VCaP (cell line): ENCODE data around the gene AJM1.
"Not testable (repeated sequence)": the region's sequence is repeated elsewhere in the genome, so short reads cannot be mapped to it uniquely, and the experiment has no call there.

Experiments used
- H3K27ac ChIP-seq: fragments of 450-650 bp; 2 replicates; pipeline ENCODE4 v1.5.1; 2017
- TF ChIP-seq, protein P1 (sequence below): fragments of 450-650 bp; conservative IDR thresholded peaks from 2 replicates; pipeline ENCODE4 v1.5.1; 2017; ENCODE audit warnings: mild to moderate bottlenecking, moderate library complexity

AJM1 gene

DNA sequence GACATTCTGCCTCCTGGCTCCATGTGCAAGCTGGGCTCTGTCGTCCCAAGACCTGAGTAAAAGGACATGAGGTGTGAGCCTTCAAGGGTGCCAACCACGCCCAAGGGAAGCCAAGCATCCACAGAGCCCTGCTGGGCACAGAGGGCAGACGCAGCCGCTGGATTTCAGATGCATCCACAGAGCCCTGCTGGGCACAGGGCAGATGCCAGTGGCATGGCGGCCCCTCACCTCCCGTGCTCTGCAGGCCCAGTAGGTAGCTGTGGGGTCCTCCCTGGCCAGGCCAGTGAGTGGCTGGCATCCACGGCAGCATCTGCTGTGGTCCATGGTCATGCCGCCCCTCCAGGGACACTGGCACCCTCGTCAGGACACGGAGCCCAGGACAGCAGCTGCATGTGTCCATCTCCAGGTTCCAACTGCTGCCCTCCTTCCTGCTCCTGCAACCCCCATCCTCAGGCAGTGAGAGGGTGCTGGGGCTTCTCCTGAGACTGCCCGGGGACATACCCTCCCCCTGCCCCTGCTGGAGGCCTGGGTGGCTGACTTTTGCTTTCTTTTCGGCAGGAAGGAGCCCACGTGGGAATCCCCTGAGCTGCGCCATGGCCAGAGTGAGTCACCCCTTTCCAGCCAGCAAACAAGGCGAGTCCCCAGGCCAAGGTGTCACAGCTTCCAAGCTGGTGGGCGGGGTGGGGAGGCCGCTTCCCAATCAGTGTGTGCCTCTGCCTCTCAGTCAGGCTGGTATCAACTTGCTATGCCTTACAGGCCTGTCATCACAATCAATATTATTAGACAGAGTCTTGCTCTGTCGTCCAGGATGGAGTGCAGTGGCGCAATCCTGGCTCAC, 40.0 kb downstream of the AJM1 start:
- no peak overlapping the region for H3K27ac ChIP-seq
- TF ChIP-seq, protein P1, sequence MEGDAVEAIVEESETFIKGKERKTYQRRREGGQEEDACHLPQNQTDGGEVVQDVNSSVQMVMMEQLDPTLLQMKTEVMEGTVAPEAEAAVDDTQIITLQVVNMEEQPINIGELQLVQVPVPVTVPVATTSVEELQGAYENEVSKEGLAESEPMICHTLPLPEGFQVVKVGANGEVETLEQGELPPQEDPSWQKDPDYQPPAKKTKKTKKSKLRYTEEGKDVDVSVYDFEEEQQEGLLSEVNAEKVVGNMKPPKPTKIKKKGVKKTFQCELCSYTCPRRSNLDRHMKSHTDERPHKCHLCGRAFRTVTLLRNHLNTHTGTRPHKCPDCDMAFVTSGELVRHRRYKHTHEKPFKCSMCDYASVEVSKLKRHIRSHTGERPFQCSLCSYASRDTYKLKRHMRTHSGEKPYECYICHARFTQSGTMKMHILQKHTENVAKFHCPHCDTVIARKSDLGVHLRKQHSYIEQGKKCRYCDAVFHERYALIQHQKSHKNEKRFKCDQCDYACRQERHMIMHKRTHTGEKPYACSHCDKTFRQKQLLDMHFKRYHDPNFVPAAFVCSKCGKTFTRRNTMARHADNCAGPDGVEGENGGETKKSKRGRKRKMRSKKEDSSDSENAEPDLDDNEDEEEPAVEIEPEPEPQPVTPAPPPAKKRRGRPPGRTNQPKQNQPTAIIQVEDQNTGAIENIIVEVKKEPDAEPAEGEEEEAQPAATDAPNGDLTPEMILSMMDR, result no peak

DNA sequence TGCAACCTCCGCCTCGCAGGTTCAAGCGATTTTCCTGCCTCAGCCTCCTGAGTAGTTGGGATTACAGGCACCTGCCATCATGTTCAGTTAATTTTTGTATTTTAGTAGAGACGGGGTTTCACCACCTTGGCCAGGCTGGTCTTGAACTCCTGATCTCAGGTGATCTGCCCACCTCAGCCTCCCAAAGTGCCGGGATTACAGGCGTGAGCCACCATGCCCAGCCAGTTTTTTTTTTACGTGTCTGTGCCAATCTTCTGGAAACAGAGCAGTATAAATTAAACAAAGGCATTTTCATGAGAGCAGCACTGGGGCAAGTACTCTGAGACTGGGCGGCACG, 40.6 kb downstream of the AJM1 start:
- not testable (repeated sequence) for H3K27ac ChIP-seq

DNA sequence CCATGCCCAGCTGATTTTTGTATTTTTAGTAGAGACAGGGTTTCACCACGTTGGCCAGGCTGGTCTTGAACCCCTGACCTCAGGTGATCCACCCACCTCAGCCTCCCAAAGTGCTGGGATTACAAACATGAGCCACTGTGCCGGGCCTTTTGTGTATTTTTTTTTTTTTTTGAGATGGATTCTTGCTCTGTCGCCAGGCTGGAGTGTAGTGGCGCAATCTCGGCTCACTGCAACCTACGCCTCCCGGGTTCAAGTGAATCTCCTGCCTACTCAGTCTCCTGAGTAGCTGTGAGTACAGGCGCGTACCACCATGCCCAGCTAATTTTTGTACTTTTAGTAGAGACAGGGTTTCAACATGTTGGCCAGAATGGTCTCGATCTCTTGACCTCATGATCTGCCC, 41.4 kb downstream of the AJM1 start:
- not testable (repeated sequence) for H3K27ac ChIP-seq

DNA sequence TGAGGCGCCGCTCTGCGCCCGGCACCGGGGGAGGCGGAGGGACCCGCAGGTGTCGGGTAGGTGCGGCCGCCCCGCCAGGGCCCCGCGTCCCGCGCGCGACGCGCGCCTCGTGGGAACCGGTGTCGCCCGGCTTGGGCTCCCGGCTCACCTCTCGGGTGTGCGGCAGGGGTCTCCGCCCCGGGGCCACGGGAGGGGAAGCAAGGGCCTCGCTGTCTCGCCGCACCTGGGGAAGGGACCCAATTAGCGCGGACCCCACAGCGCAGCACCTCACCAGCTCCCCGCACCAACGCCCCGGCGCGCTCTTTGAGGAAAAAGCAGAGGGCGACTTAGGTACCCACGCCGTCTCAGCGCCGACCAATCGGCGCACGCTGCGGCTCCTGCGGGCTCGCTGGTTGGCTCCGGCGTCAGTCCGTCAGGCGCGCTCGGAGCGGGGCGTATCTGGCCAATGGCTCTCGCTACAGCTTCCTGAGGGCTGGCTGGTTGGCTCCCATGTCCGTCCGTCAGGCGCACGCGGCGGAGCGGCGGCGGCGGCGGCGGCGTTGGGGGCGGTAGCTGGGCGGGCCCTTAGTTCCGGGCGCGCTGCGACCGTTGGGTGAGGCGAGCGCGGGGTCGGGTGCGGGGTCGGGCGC, 43.8 kb downstream of the AJM1 start, which contains the start of gene TRAF2:
TSS of gene TRAF2 (plus strand) at position 567 of the 629 bp plus-strand sequence. CDS start 12,225 bp downstream, outside the sequence.
- peak within 1 kb of the TSS; percentile 95 for H3K27ac ChIP-seq
- TF ChIP-seq, protein P1, result no peak

DNA sequence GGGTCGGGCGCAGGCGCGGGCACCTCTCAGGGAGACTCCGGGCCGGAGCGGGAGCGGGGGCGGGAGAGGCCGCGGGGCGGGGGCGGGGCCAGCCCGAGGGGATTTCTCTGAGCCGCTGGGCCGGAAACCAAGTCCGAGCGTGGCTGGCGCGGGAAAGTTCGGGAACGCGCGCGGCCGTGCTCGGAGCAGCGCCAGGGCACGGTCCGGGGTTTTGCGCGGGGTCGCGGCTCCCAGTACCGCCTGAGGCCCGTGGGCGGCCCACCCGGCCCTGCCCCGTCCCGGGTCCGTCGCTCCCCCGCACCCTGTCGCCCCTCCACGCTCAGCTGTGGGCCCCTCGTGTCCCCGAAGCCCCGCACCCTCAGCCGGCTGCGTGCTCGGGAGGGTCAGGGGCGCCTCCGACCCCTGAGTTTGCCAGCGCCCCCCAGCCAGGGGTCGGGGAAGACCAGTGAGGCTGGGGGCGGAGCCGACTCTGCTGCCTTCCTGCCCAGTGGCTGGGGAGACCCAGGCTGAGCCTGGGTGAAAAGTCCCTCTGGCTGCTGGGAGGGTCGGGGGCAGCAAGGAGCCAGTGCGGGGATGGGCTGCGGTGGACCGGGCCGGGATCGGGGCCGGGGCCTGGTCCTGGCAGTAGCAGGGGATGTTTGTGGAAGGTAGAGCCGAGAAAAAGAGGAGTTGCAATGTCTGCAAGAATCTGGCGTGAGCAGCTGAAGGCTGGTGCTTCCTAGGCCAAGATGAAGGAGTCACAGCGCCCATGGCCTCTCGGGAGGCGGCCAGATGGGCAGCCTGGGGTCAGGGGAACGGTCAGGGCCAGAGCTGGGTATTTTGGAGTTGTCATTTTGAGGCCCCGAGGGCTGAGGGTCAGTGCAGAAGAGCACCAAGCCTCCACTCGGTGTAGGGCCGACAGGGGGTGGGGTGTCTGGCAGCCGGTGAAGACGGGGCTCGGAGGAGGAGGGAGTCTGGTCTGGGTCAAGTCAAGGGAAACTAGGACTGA, 44.6 kb downstream of the AJM1 start:
- peak overlapping the region; percentile 95 for H3K27ac ChIP-seq
- TF ChIP-seq, protein P1, result no peak

DNA sequence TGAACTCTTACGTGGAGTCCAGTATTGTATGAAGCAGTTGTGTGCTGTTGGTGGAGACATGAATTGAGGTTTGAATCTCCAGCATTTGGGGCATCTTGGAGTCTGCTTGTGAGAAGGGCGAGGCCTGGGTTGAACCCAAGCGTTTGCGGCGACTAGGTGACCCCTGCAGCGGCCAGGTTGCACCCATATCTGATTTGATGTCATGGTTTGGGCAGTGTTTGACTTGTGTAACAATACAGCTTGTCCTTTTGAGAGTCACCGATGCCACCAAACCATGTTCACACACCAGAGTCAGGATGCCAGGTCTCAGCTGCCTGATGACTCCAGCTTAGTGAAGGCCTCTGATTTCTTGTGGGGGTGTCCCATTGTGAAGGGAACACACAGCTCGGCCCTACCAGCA, 46.2 kb downstream of the AJM1 start:
- H3K27ac ChIP-seq, result peak overlapping the region; percentile 95; the same call in 1 of the 2 replicates
- TF ChIP-seq, protein P1, result no peak

DNA sequence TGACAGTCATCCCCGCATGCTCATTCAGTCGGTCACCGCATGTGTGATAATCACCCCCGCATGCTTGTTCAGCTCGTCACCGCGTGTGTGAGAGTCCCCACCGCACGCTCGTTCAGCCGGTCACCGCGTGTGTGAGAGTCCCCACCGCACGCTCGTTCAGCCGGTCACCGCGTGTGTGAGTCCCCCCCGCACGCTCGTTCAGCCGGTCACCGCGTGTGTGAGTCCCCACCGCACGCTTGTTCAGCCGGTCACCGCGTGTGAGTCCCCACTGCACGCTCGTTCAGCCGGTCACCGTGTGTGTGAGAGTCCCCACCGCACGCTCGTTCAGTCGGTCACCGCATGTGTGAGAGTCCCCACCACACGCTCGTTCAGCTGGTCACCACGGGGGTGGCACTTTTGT, 47.6 kb downstream of the AJM1 start:
- TF ChIP-seq, protein P1, result no peak
- H3K27ac ChIP-seq, result no peak overlapping the region

DNA sequence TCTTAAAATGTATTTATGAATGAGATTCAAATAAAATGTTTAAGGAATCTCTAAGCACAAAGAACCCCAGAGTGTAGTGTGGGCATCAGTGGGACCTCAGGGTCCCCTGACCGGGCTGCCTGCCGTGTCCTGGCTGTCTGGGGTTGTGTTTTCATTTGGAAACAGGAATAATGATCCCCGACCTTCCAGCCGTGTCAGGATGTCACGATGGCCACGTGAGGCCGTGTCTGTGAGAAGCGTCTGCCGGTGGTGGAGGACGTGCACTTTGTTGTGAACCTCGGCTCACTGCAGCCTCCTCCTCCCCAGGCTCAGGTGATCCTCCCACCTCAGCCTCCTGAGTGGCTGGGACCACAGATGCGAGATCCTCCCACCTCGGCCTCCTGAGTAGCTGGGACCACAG, 48.4 kb downstream of the AJM1 start:
- H3K27ac ChIP-seq, result no peak overlapping the region
- TF ChIP-seq, protein P1, result no peak
